Stimulated activated CD4-positive, alpha-beta T cell treated with anti-CD3 and anti-CD28 coated beads, Interleukin-2, amount 100 ng/mL, for 24 hours (primary cell): ENCODE measurements around the gene WDR53.
"Not testable (repeated sequence)": the region's sequence is repeated elsewhere in the genome, so short reads cannot be mapped to it uniquely, and the experiment has no call there.

ENCODE experiments used
- DNase-seq, 2 donors: peaks; one replicate each; pipeline ENCODE4 v3.0.0-alpha.2; 2020

WDR53 gene

DNA sequence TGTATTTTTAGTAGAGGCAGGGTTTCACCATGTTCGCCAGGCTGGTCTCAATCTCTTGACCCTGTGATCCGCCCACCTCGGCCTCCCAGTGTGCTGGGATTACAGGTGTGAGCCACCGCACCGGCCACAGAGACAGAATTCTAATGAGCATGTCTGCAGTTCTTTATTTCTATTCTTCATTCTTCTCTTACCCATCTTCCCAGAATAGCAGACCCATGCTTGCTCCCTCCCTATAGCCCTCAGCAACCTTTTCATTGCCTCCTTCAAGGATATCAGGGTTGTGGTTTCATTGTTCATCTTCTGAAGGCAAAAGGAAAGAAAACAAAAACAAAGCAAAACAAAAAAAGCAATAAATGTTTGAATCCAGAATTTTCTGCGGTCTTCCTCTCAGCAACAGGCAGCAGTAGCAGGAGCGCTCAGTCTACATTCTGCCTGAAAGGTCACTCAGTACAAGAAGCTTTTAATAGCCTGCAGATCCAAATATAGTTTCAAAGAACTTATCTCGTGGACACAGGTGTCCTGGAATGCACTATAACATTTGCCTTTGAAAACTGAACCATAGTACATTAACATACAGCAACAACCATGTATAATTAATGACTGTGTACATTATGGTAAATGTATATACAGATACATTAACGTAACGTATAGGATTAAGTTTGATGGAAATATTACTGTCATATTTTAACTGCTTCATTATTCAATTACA is 53.3 kb downstream of the WDR53 start, which contains the start of gene SMCO1:
SMCO1 (minus strand) TSS at position 434 of the 709 bp plus-strand sequence; CDS start at position 297, 137 bp downstream.
- DNase-seq: no peak

GRCh38 chr3:196514350-196514716 is 54.0 kb downstream of the WDR53 start:
- DNase-seq: no peak

DNA sequence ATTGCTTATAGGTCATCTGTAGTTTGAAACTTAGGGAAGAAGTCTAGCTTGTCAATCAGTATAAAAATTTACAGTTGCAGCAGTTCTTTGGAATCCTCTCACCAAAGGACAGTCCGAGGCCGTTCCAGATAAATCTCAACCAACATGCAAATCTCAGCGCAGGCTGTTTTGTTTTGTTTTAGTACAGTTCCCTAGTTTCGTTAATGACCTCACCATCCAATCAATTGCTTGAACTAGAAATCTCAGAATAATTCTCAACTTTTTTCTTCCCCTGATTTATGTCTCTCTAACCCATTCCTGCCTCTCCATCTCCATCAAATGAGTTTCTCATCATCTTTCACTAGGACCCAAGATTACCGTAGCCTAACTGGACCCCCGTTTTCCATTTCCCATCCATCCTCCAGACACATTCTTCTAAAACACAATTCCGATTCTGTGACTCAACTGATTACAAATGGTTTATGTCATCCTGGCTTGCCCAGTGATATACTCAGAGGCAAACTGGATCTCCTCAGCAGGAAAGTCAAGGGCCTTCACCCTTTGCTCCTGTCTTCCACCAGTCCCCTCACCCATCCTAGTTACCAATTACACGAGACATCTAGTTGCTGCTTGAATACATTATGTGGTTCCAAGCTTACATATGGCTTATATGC is 54.5 kb downstream of the WDR53 start:
- DNase-seq: no peak

- DNase-seq: not testable (repeated sequence)
Measured at GRCh38 chr3:196511646-196512425, 56.5 kb downstream of the WDR53 start.

DNA sequence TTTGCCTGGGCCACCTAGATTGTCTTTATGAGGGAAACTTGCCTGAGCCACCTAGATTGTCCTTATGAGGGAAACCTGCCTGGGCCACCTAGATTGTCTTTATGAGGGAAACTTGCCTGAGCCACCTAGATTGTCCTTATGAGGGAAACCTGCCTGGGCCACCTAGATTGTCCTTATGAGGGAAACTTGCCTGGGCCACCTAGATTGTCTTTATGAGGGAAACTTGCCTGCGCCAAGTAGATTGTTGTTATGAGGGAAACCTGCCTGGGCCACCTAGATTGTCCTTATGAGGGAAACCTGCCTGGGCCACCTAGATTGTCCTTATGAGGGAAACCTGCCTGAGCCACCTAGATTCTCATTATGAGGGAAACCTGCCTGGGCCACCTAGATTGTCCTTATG is 57.2 kb downstream of the WDR53 start:
- DNase-seq: not testable (repeated sequence)

DNA sequence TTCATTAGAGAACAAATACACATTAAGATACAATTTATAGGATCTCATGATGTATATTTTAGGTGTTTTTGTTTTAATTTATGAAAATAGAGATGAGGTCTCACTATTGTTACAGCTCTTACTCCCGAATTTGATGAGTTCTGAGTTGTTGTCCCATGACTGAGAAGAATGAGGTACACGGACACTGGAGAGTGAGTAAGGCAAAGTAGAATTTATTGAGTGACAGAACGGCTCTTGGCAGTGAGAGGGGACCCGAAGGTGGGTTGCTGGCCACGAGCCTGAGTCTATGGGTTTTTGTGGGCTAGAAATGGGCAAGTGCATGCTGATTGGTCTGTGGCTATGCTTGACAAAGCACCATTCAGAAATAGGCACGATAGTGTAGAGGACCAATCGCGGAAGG is 61.7 kb downstream of the WDR53 start:
- no peak for DNase-seq

- no peak for DNase-seq
Measured at GRCh38 chr3:196504556-196504955, 63.8 kb downstream of the WDR53 start.
